Breast epithelium (tissue), 4 donors: Measurements from ENCODE around the gene ASPM. TPM values are rescaled to one million over a fixed set of nuclear protein-coding genes. Genes with fewer than 3 reads are reported as not detected.

ENCODE experiments used
- DNase-seq, 2 donors: peaks; one replicate each; pipeline ENCODE4 v3.0.0-alpha.2; 2019; ENCODE audit warnings: low spot score in 2 of 2
- H3K27ac ChIP-seq, 2 donors: fragments of 200-600 bp; sonication (generic) in 1 of 2; one replicate each; pipeline ENCODE4 v1.5.1; 2016 to 2019; ENCODE audit warnings: mild to moderate bottlenecking in 1 of 2
- H3K27me3 ChIP-seq, 2 donors: fragments of 200-600 bp; sonication (generic) in 1 of 2; one replicate each; pipeline versions ENCODE4 v1.5.1 to v1.6.0; 2017 to 2019; ENCODE audit warnings: control low read depth in 1 of 2, mild to moderate bottlenecking in 1 of 2
- H3K36me3 ChIP-seq: fragments of 200-600 bp; one replicate; pipeline ENCODE4 v1.5.1; 2019
- H3K4me1 ChIP-seq, 2 donors: fragments of 200-600 bp; sonication (generic); one replicate each; pipeline ENCODE4 v1.5.1; 2016 to 2019; ENCODE audit warnings: control low read depth in 1 of 2
- H3K4me3 ChIP-seq, 3 donors: fragments of 200-600 bp; sonication (generic); 1 replicate in 2 of 3; 2 replicates in 1 of 3; pipeline ENCODE4 v1.5.1; 2016 to 2019; ENCODE audit warnings: mild to moderate bottlenecking in 3 of 3, moderate library complexity in 2 of 3
- H3K9me3 ChIP-seq, 2 donors: fragments of 200-600 bp; sonication (generic) in 1 of 2; one replicate each; pipeline ENCODE4 v1.5.1; 2016 to 2019; ENCODE audit warnings: control low read depth in 1 of 2
- POLR2A ChIP-seq: fragments of 450-650 bp; IDR thresholded peaks from one replicate; pipeline ENCODE4 v1.6.1; 2016; ENCODE audit warnings: antibody characterized with exemption, mild to moderate bottlenecking, moderate library complexity
- POLR2AphosphoS5 ChIP-seq, 3 donors: sonication (generic); formaldehyde crosslinking; IDR thresholded peaks; one replicate each; pipeline ENCODE4 v1.6.1; 2017; ENCODE audit warnings: antibody characterized with exemption in 3 of 3
- intact Hi-C: fragments of 100-400 bp; cut with DNase I; formaldehyde crosslinking; loops from one replicate; pipeline ENCODE4 v1.15.1; 2023; ENCODE audit warnings: low total_unique reads
- total RNA-seq, 3 donors: library from RNA; depleted of rRNA; stranded (reverse); fragments of >200 nt; gene quantifications; one replicate each; pipeline ENCODE4 v1.1.0, GENCODE V29; 2016
- TF ChIP-seq, protein P1 (sequence below), 3 donors: fragments of 450-650 bp; IDR thresholded peaks; one replicate each; pipeline ENCODE4 v1.5.1; 2016 to 2017; ENCODE audit warnings: antibody characterized with exemption in 3 of 3, mild to moderate bottlenecking in 3 of 3, moderate library complexity in 3 of 3

Gene ASPM
- total RNA-seq, 3 donors from 2014 or later = under 0.01 to 3.2 (median 0.59) TPM

DNA sequence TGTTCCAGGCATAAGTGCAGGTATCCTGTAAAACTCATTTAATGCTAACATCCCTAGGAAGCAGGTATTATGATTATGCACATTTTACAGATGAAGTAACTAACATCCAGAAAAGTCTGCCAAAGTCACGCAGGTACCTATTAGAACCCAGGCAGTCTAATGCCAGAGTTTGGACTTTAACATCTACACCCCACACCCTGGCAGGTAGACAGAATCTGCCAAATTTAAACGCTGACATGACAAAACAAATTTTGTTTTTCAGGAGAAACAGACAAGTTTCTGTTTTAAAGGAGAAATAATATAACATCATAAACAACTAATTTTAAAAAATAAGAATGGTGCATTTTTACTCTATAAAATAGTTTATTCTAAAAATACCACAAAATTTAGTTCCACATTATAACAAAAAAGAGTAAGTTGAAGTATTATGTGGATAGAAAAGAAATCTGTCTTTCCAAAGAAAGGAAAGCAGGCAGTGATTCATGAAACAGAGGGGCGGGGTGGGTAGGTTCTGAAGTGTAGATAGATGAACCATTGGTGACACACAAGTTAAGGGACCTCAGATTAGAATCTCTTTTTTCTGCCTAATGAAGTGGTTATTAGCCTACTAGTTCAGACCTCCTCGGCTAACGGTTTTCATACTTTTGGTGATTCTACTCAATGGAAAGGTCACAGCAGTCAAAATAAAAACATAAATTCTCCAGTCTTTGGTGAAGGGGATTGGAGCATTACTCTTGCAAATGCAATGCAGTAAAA, 1.7 kb downstream of the ASPM start:
- Histone ChIP-seq H3K36me3 (no peaks in the 10 kb centered on the region), H3K4me3 (no peak overlapping the region), H3K4me1 (no peaks in the 10 kb centered on the region), H3K27me3 (peaks cover 0 to 6% of the 10 kb centered on the region in 2 donors), H3K9me3 (no peaks in the 10 kb centered on the region), H3K27ac (no peak overlapping the region)
- TF ChIP-seq, protein P1, sequence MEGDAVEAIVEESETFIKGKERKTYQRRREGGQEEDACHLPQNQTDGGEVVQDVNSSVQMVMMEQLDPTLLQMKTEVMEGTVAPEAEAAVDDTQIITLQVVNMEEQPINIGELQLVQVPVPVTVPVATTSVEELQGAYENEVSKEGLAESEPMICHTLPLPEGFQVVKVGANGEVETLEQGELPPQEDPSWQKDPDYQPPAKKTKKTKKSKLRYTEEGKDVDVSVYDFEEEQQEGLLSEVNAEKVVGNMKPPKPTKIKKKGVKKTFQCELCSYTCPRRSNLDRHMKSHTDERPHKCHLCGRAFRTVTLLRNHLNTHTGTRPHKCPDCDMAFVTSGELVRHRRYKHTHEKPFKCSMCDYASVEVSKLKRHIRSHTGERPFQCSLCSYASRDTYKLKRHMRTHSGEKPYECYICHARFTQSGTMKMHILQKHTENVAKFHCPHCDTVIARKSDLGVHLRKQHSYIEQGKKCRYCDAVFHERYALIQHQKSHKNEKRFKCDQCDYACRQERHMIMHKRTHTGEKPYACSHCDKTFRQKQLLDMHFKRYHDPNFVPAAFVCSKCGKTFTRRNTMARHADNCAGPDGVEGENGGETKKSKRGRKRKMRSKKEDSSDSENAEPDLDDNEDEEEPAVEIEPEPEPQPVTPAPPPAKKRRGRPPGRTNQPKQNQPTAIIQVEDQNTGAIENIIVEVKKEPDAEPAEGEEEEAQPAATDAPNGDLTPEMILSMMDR (IDR thresholded peaks at IDR 0.05) = no peak
- TF ChIP-seq POLR2AphosphoS5 (IDR thresholded peaks at IDR 0.05) (no peak), POLR2A (no peak)
- no peak for DNase-seq
- intact Hi-C loops = no loop called here

DNA sequence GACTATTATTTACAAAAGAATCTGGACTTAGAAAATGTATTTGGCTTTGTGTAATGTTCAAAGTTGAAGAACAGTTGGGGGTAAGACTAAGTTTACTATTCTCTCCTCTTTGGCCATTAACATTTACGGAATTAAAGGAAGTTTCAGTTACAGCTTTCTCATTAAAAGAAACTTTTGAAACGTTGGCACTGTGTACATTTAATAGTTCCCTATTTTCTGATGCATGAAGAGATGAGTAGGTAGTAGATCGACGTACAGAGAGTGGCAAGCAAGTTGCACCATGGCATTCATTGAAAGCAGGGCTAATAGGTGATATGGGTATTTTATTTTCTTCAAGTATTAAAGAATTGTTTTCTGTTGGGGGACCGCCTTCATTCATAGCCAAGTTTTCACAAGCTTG, 3.2 kb downstream of the ASPM start:
- peaks cover 0 to 6% of the 10 kb centered on the region in 2 donors for H3K27me3 ChIP-seq
- H3K27ac ChIP-seq = no peak overlapping the region
- H3K9me3 ChIP-seq = no peaks in the 10 kb centered on the region
- intact Hi-C loops = no loop called here
- no peak overlapping the region for H3K4me3 ChIP-seq
- no peaks in the 10 kb centered on the region for H3K36me3 ChIP-seq
- H3K4me1 ChIP-seq = no peaks in the 10 kb centered on the region
- TF ChIP-seq, protein P1 (IDR thresholded peaks at IDR 0.05) = no peak
- no peak for DNase-seq

DNA sequence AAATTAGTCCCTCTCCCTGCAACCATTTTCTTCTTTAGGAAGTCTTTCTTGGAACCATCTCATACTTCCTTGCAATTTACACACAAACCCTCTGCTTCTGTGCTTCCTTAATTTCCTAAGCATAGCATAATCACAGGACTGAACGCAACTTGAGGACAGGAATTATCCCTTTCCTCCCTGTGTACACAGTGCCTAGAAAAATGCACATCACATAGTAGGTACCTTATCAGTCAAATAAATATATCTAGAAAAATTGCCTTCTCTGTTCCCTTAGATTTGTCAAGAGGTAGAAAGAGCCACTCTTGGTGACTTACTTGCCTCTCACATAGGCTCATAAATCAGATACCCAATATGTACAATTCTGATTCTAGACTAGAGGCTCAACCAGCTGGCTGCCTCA, 4.9 kb downstream of the ASPM start:
- Histone ChIP-seq H3K9me3 (no peaks in the 10 kb centered on the region), H3K36me3 (no peaks in the 10 kb centered on the region), H3K27me3 (peaks cover 0 to 6% of the 10 kb centered on the region in 2 donors), H3K4me3 (no peak overlapping the region), H3K4me1 (no peaks in the 10 kb centered on the region), H3K27ac (no peak overlapping the region)
- TF ChIP-seq, protein P1 (IDR thresholded peaks at IDR 0.05) = no peak
- TF ChIP-seq POLR2AphosphoS5 (IDR thresholded peaks at IDR 0.05) = no peak
- TF ChIP-seq POLR2A = no peak
- no peak for DNase-seq
- intact Hi-C loops = no loop called here

DNA sequence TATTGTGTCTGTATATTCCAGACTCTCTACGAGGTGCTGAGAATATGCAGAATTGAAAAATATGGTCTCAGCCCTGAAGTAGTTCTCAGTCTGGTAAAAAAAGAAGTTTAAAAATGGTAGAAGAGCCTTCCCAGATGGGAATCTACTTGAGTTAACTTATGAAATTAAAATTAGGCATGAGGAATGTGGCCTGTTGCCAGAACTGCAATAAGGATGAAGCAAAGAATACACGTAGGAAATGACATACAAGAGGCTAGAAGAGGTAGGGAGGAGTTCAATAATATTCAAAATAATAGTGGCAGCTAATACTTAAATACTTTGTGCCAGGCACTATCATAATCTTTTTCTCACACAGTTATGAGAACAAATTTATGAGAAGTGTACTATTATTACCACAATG, 6.3 kb downstream of the ASPM start:
- H3K27me3 ChIP-seq = peaks cover 0 to 3% of the 10 kb centered on the region in 2 donors
- no peaks in the 10 kb centered on the region for H3K4me1 ChIP-seq
- H3K4me3 ChIP-seq = no peak overlapping the region
- intact Hi-C loops = no loop called here
- no peaks in the 10 kb centered on the region for H3K9me3 ChIP-seq
- TF ChIP-seq, protein P1 (IDR thresholded peaks at IDR 0.05) = no peak
- no peak for TF ChIP-seq POLR2A
- TF ChIP-seq POLR2AphosphoS5 (IDR thresholded peaks at IDR 0.05) = no peak
- no peak for DNase-seq
- H3K27ac ChIP-seq = no peak overlapping the region
- H3K36me3 ChIP-seq = no peaks in the 10 kb centered on the region

DNA sequence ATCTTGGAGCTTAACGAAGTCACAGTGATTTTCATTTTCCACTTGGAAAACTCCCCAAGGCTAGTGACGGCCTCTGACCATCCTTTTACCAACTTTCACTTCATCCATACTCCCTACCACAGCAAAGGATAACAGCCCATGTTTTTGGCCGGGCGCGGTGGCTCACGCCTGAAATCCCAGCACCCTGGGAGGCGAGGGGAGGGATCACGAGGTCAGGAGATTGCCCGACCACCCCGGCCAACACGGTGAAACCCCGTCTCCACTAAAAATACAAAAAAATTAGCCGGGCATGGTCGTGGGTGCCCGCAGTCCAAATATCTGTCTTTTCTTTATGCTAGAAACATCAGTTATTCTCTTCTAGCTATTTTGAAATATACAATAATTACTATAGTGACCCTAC, 7.3 kb downstream of the ASPM start:
- H3K27me3 ChIP-seq = no peaks in the 10 kb centered on the region
- intact Hi-C loops = no loop called here
- no peak overlapping the region for H3K4me3 ChIP-seq
- no peaks in the 10 kb centered on the region for H3K9me3 ChIP-seq
- no peaks in the 10 kb centered on the region for H3K4me1 ChIP-seq
- no peak overlapping the region for H3K27ac ChIP-seq
- no peak for TF ChIP-seq POLR2AphosphoS5 (IDR thresholded peaks at IDR 0.05)
- TF ChIP-seq POLR2A = no peak
- TF ChIP-seq, protein P1 (IDR thresholded peaks at IDR 0.05) = no peak
- H3K36me3 ChIP-seq = no peaks in the 10 kb centered on the region
- DNase-seq = no peak
